Naive thymus-derived CD8-positive, alpha-beta T cell (primary cell): ENCODE measurements around the gene ZFHX3. TPM values are rescaled to one million over a fixed set of nuclear protein-coding genes. Genes with fewer than 3 reads are reported as not detected.

Source experiments
- ATAC-seq, 2 donors: fragments of 150-1000 bp; cut with Tn5 transposase in 1 of 2; sonication (Bioruptor Pico), chemical (Tn5 transposase) in 1 of 2; 1 replicate in 1 of 2; 2 replicates in 1 of 2; pipeline ENCODE4 v1.10.0; 2021; ENCODE audit warnings: mild to moderate bottlenecking in 2 of 2, moderate library complexity in 2 of 2
- POLR2A ChIA-PET: fragments of 350-600 bp; sonication (Branson Sonifier 250); formaldehyde crosslinking; loops from one replicate; lab custom pipeline; 2021; ENCODE audit warnings: antibody characterized with exemption; lab: Charles Lee
- DNase-seq, 10 donors: peaks; one replicate each; pipeline versions ENCODE4 v3.0.0 to v3.0.0-alpha.2; 2020 to 2022
- H3K27ac Mint-ChIP-seq, 10 donors: one replicate each; pipeline ENCODE4 v1.8.0; 2020 to 2022; ENCODE audit warnings: mild to moderate bottlenecking in 10 of 10, mixed read lengths in 10 of 10, moderate library complexity in 4 of 10, inconsistent platforms in 1 of 10
- H3K27me3 Mint-ChIP-seq, 5 donors: one replicate each; pipeline ENCODE4 v1.8.0; 2021 to 2022; ENCODE audit warnings: mixed read lengths in 5 of 5
- H3K36me3 Mint-ChIP-seq, 3 donors: one replicate each; pipeline ENCODE4 v1.8.0; 2020 to 2022; ENCODE audit warnings: mixed read lengths in 3 of 3, mild to moderate bottlenecking in 2 of 3, inconsistent platforms in 1 of 3
- H3K4me1 Mint-ChIP-seq, 4 donors: one replicate each; pipeline ENCODE4 v1.8.0; 2021 to 2022; ENCODE audit warnings: mixed read lengths in 4 of 4
- H3K4me3 Mint-ChIP-seq, 10 donors: one replicate each; pipeline ENCODE4 v1.8.0; 2020 to 2022; ENCODE audit warnings: mild to moderate bottlenecking in 10 of 10, mixed read lengths in 10 of 10, moderate library complexity in 6 of 10, inconsistent platforms in 1 of 10
- H3K9me3 Mint-ChIP-seq, 9 donors: one replicate each; pipeline ENCODE4 v1.8.0; 2020 to 2022; ENCODE audit warnings: mixed read lengths in 9 of 9, mild to moderate bottlenecking in 3 of 9, inconsistent platforms in 1 of 9, moderate library complexity in 1 of 9
- polyA plus RNA-seq, 3 donors: library from polyadenylated mRNA; unstranded; fragments of 300-500 nt; fragmentation: Illumina TruSeq; gene quantifications; one replicate each; pipeline ENCODE4 v1.2.3, GENCODE V29; 2021
- total RNA-seq, 8 experiments: library from RNA in 2 of 8; stranded (reverse) in 2 of 8; gene quantifications; one replicate each; pipeline ENCODE4 v1.2.3 and lab custom pipeline; 2021 to 2026

Gene ZFHX3
- total and polyA plus RNA-seq, 5 experiments from 2014 or later: 0.05 to 0.38 (median 0.34) TPM; not detected in 2

DNA sequence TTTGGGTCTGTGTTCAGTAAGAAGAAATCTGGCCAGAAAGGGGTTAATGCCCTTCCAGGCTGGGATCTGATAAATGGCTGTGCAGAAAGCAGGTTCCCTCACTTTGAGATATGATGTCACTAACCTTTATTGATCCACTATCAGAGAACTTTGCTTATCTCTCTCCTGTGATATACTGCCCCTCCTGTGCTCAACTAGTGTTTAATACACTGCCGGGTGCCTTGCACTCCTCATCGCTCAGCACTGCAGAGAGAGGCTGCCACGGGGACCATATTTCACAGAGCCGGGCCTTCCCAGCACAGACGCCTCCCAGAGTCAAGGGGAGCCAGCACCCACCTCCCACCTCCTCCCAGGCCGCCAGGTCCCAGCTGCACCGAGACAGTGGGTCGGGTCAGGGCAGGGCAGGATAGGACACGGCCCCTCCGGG lies 20.2 kb downstream of the ZFHX3 start:
- DNase-seq (no peak), ATAC-seq (no peak)
- Mint-ChIP-seq H3K9me3 (peaks cover 0 to 2% (median 0%) of the 10 kb centered on the region in 9 donors), H3K36me3 (no peaks in the 10 kb centered on the region), H3K4me1 (peaks cover 0 to 8% (median 0%) of the 10 kb centered on the region in 4 donors), H3K27ac (no peak overlapping the region), H3K4me3 (no peak overlapping the region), H3K27me3 (peaks cover 5 to 29% (median 9%) of the 10 kb centered on the region in 5 donors)
- POLR2A ChIA-PET: no interaction called here

DNA sequence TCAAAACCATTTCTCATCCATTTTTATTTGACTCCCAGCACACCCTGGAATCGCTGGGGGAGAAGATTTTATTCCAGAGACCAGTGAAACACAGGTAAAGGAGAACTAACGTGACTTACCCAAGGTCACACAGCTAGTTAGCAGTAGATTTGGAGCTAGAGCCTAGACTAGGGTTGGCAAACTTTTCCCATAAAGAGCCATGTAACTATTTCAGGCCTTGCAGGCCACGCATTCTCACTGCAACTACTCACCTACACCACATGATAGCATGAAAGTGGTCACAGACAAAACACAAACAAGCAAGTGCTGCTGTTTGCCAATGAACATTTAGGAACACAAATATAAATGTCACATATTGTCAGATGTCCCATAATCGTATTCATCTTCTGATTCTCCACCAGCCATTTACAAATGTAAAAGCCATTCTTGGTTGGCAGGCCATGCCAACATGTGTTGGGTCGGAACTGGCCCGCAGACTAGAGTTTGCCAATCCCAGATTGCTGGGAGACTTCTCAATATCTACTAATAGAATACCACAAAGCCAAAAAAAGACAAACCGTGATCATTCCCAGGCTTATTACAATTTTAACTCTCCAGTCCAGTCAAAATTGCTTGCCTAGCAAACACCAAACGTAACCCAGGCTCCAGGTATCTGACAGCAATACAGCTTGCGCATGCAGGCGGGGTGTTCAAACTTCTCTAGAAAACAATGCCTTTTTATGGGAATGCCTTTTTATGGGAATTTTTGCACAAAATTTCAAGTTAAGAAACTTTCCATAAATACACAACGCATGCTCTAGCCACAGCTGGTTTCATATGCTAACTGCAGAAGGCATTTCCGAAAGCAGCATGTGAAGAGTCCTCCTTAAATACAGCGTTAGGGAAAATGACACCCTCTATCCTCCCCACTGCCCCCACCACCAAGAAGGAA lies 20.9 kb downstream of the ZFHX3 start:
- no peak overlapping the region for H3K4me3 Mint-ChIP-seq
- H3K27ac Mint-ChIP-seq: no peak overlapping the region
- no peaks in the 10 kb centered on the region for H3K9me3 Mint-ChIP-seq
- no peaks in the 10 kb centered on the region for H3K36me3 Mint-ChIP-seq
- DNase-seq: no peak
- H3K4me1 Mint-ChIP-seq: peaks cover 0 to 2% (median 0%) of the 10 kb centered on the region in 4 donors
- POLR2A ChIA-PET: no interaction called here
- ATAC-seq: no peak
- peaks cover 4 to 29% (median 8%) of the 10 kb centered on the region in 5 donors for H3K27me3 Mint-ChIP-seq

DNA sequence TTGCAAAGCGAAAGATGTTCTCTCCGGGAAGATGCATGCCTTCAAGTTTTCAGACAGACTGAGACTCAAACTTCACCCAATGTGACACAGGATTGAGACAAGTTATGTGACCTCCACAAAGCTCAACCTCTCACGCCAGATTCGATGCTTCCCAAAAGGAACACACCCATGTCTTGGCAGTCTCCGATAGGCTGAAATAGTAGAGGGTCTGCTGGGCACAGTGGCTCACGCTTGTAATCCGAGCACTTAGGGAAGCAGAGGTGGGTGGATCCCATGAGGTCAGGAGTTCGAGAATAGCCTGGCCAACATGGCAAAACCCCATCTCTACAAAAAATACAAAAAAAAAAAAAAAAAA lies 22.1 kb downstream of the ZFHX3 start:
- Mint-ChIP-seq H3K27ac (no peak overlapping the region), H3K9me3 (no peaks in the 10 kb centered on the region), H3K36me3 (no peaks in the 10 kb centered on the region), H3K4me3 (no peak overlapping the region), H3K4me1 (no peaks in the 10 kb centered on the region), H3K27me3 (peaks cover under 1 to 22% (median 4%) of the 10 kb centered on the region in 5 donors)
- DNase-seq (no peak), ATAC-seq (no peak)
- POLR2A ChIA-PET: interaction anchor here (1.0 kb wide), 1 partner anchor 86 kb away, joined by 3 read pairs; no protein-coding TSS in a partner anchor

DNA sequence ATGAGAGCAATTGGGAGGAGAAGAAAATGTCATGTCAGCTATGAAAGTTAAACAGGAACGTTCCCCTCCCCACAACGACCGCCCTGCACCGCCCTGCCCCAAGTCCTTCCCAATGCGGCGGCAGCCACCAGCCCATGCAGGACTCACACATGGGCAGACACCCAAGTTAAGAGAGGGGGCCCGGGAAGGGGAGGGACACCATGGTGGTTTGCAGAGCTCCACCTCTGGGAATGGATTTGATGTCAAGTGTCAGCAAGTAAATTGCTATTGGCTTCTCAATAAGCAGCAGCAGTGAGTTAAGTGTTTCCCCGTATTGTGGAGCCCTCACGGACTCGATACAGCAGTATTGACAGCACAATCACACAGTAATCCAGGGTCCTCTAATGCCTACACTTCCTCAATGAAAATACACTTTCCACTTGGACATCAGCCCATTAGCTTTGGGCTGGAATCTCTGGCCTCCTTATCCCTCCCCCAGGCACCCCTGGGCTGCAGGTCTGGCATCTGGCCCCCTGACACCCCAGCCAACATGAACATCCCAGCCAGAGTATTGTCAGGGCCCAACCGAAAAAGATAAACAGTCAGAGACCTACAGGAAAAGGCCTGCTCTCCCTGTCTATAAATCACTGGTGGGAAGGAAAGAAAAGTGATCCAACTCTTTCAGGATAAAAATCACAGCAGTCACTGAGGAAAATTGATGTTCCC lies 22.6 kb downstream of the ZFHX3 start:
- H3K4me1 Mint-ChIP-seq: no peaks in the 10 kb centered on the region
- H3K27me3 Mint-ChIP-seq: peaks cover 0 to 16% (median 3%) of the 10 kb centered on the region in 5 donors
- no peaks in the 10 kb centered on the region for H3K36me3 Mint-ChIP-seq
- POLR2A ChIA-PET: interaction anchor here (1.0 kb wide), 1 partner anchor 86 kb away, joined by 3 read pairs; no protein-coding TSS in a partner anchor
- ATAC-seq: no peak
- no peak for DNase-seq
- H3K9me3 Mint-ChIP-seq: no peaks in the 10 kb centered on the region
- peak overlapping the region in 1 of 10 donors; percentile 43 for H3K27ac Mint-ChIP-seq
- H3K4me3 Mint-ChIP-seq: no peak overlapping the region

DNA sequence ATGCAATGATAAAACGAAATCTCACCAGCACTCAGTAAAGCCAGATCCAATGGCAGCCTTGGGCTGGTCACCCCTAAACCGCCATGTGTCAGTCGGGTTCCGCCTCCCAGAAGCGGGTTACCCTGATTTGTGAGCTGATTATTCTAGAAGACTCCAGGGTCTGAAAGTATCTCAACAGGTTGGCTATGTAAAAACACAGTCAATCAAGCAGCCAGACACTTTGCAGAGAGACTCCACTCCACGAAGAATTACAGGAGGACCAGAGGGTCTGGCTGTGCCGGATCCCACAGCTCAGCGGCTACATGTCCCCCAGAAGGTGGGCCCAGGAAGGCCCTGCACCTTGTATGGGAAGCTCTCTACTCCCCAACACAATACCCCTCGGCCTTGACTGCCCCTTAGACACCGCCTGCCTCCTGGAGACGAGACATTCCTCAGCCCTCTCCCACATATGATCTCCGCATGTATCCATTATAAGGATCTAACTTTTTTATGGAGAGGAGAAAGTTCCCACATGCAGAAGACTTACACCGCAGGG lies 23.3 kb downstream of the ZFHX3 start:
- peak overlapping the region in 1 of 10 donors; percentile 45 for H3K4me3 Mint-ChIP-seq
- DNase-seq (no peak), ATAC-seq (no peak)
- peaks cover 0 to 10% (median 2%) of the 10 kb centered on the region in 5 donors for H3K27me3 Mint-ChIP-seq
- no peaks in the 10 kb centered on the region for H3K36me3 Mint-ChIP-seq
- no peaks in the 10 kb centered on the region for H3K4me1 Mint-ChIP-seq
- no peak overlapping the region for H3K27ac Mint-ChIP-seq
- POLR2A ChIA-PET: no interaction called here
- no peaks in the 10 kb centered on the region for H3K9me3 Mint-ChIP-seq

DNA sequence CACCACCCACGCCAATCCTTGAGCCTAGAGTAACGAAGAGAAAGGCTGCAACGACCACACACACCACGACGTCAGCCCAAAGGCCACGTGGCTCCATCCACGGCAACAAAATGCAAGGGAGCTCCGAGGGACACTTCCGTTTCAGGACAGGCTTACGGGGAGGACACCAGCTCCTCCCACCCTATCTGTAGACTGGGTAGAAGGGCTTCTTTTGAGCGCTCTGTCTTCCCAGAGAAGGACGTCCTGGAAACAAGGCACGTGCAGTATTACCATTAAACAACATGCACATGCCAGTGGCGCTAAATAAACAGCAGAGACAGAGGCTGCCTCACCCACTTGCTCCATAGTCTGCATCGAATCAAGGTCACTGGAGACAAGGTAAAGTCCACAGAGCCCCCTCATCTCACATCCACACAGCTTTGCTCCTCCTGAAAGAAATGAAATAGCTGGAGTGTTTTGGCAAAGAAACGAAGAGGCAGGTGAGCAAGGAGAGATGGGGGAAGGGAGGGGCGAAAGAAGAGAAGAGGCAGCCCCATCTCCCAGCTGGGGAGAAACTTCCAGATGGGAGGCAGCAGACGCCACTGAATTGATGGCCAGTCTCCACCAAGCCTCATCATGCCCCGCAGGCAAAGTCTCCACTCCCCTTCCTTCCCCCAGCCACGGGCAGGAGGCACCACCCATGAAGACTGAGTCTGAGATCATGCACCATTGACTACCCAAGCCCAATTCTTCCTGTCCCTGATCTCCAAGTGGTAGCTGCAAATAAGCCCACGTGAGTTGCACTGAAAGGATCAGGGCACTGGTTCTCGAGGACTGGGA lies 24.0 kb downstream of the ZFHX3 start:
- DNase-seq: no peak
- POLR2A ChIA-PET: no interaction called here
- no peak for ATAC-seq

DNA sequence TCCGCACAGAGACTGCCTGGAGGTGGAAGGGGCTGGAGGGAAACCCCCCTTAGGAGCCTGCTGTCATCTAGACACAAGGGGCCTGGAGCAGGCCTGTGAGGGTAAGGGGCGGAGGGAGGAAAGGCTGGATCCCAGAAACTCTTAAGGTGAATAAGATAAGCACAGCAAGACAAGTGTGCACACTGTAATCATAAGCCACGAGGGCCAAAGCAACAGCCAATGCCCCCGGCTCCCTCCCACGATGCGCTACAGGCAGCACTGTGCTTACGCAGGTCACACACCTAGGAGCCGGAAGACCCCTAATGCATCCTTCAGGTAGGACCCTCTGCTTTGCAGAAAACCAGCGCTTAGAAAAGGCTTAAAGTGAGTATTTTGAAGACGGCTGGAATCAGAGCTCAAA lies 24.6 kb downstream of the ZFHX3 start:
- H3K27me3 Mint-ChIP-seq: peaks cover 0 to 9% (median 4%) of the 10 kb centered on the region in 5 donors

More for the DNA sequence above, 24.0 kb downstream of the ZFHX3 start:
- peaks cover 0 to 9% (median 4%) of the 10 kb centered on the region in 5 donors for H3K27me3 Mint-ChIP-seq
- no peaks in the 10 kb centered on the region for H3K36me3 Mint-ChIP-seq
- no peaks in the 10 kb centered on the region for H3K4me1 Mint-ChIP-seq
- no peaks in the 10 kb centered on the region for H3K9me3 Mint-ChIP-seq
- no peak overlapping the region for H3K4me3 Mint-ChIP-seq
- H3K27ac Mint-ChIP-seq: no peak overlapping the region

DNA sequence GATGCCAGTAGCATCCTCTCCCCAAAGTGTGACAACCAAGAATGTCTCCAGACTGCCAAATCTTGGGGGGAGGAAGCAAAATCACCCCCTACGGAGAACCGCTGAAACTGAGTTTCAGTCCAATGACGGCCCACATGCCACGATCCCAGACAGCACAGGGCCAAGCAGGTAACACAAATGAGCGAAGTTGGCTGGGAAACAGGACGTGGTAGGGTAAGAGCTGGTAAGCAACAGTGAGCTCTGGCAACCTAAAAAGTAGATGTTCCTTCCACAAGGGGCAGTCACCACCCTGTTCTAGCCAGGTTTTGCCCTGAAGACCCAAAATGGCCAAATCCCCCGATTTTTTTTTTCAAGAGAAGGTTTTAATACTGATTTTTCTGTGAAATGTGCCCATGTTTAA lies 25.4 kb downstream of the ZFHX3 start:
- no peak for ATAC-seq
- no peaks in the 10 kb centered on the region for H3K9me3 Mint-ChIP-seq
- no peak for DNase-seq
- H3K27me3 Mint-ChIP-seq: peaks cover 0 to 5% (median 2%) of the 10 kb centered on the region in 5 donors
- POLR2A ChIA-PET: no interaction called here
- peaks cover 0 to 2% (median 0%) of the 10 kb centered on the region in 4 donors for H3K4me1 Mint-ChIP-seq
- H3K36me3 Mint-ChIP-seq: no peaks in the 10 kb centered on the region
- no peak overlapping the region for H3K4me3 Mint-ChIP-seq
- H3K27ac Mint-ChIP-seq: no peak overlapping the region

More for the DNA sequence above, 24.6 kb downstream of the ZFHX3 start:
- Mint-ChIP-seq H3K4me1 (no peaks in the 10 kb centered on the region), H3K36me3 (no peaks in the 10 kb centered on the region), H3K4me3 (no peak overlapping the region), H3K27ac (no peak overlapping the region), H3K9me3 (no peaks in the 10 kb centered on the region)
- DNase-seq (no peak), ATAC-seq (no peak)
- POLR2A ChIA-PET: no interaction called here

DNA sequence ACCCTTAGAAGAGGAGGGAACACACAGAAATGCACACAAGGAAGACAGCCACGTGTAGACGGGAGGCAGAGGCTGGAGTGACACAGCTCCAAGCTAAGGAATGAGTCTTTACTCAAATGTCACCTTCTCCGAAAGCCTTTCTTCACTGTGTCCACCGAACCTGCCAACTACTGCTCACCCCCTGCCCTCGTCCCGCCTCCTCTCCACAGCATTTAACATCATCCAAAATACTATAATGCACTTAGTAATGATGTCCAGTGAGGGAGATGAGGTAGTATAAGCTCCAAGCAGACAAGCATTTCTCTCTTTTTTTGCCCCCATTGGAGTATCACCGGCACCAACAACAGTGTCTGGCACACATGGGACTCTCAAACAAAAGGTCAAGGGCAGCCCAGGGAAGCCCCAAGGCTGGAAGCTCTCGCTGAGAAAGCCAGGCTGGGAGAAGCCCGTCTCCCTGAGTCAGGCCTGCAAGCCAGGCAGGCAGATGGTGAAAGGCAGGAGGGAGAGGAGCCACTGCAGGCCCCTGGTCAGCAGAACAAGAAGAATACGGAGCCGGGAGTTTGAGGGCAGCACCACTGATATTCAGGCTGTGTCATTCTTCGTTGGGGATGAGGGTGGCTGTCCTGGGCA lies 25.9 kb downstream of the ZFHX3 start:
- H3K27me3 Mint-ChIP-seq: peaks cover 0 to 5% (median 0%) of the 10 kb centered on the region in 5 donors
- H3K4me3 Mint-ChIP-seq: no peak overlapping the region
- H3K9me3 Mint-ChIP-seq: peaks cover 0 to under 1% (median 0%) of the 10 kb centered on the region in 9 donors
- H3K4me1 Mint-ChIP-seq: peaks cover 0 to 3% (median 0%) of the 10 kb centered on the region in 4 donors
- H3K36me3 Mint-ChIP-seq: no peaks in the 10 kb centered on the region
- H3K27ac Mint-ChIP-seq: no peak overlapping the region
- ATAC-seq (no peak), DNase-seq (no peak)
- POLR2A ChIA-PET: no interaction called here

DNA sequence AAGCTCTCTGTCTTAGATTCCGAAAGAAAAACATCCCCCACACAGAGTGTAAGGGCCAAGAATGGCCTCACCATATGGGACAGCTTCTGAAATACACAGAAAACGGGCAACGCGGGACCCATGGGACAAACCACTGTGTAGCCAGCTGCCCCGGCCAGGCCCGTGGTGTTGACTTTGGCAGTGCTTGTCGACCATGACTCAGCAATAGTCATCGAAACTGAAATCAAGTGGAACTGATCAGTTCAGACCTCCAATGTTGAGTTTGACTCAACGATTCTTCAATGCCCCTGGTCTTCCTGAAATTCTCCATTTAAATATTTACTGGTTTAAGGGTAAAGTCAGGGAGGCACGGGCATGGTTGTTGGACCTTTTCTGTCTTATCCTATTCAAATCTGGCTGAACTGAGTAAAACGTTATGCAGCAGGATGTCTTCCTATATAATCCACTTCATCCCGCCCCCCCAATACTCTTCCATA lies 27.5 kb downstream of the ZFHX3 start:
- H3K4me3 Mint-ChIP-seq: no peak overlapping the region
- ATAC-seq (no peak), DNase-seq (no peak)
- no peaks in the 10 kb centered on the region for H3K36me3 Mint-ChIP-seq
- H3K9me3 Mint-ChIP-seq: peaks cover 0 to 1% (median 0%) of the 10 kb centered on the region in 9 donors
- POLR2A ChIA-PET: no interaction called here
- H3K27ac Mint-ChIP-seq: no peak overlapping the region
- peaks cover 0 to 5% (median 0%) of the 10 kb centered on the region in 5 donors for H3K27me3 Mint-ChIP-seq
- H3K4me1 Mint-ChIP-seq: peaks cover 0 to 12% (median 0%) of the 10 kb centered on the region in 4 donors

DNA sequence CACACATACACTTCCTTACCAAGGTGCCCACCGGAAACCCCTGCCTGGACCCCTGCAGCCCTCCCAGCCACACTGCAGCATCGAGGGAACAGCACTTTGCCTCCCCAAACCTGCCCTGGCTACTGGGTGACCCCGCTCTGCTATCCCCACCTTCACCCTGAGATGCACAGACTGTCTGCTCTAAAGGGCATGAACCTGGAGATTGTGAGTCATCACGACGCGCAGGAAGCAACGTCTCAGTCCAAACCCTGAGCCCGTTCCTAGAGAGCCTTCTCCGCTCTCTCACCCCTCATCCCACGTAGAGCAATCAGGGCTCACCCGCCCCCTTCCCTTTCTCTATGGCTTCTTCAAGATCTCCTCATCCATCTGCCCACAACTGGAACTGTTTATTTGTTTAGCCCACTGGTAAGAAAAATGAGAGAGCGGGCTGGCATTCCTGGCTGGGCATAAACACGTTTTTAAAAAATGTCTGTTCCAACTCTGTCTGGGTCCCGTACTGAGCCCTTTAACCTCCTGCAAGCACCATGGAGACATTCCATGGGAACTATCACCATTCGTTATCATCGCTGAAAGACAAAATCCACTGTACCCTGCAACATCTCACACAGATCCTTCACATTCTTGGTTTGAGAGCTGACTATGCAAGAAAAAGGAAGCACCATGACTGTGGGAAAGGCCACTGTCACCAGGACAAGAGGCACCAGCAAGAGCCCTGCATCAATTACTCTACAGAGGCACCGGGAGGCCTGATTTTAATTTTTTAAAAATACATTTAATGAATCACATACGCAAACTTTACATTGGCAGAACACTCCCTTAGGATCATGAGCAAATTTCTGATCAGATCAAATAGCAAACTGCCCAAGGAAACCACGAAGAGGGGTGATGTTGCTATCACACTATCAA lies 28.2 kb downstream of the ZFHX3 start:
- no peak overlapping the region for H3K27ac Mint-ChIP-seq
- H3K36me3 Mint-ChIP-seq: no peaks in the 10 kb centered on the region
- peaks cover 0 to 3% (median 0%) of the 10 kb centered on the region in 9 donors for H3K9me3 Mint-ChIP-seq
- peaks cover 0 to 5% (median 0%) of the 10 kb centered on the region in 5 donors for H3K27me3 Mint-ChIP-seq
- POLR2A ChIA-PET: no interaction called here
- peaks cover 0 to 12% (median 0%) of the 10 kb centered on the region in 4 donors for H3K4me1 Mint-ChIP-seq
- DNase-seq (no peak), ATAC-seq (no peak)
- no peak overlapping the region for H3K4me3 Mint-ChIP-seq
